Middle frontal gyrus (tissue), 1 donor: Measurements from ENCODE around the gene KCNIP4.
"Not testable (repeated sequence)": the region's sequence is repeated elsewhere in the genome, so short reads cannot be mapped to it uniquely, and the experiment has no call there.

Experiments used
- DNase-seq: peaks from one replicate; pipeline ENCODE4 v3.0.0-alpha.2; 2015; ENCODE audit warnings: low spot score; ENCODE audit errors: extremely low spot score

The KCNIP4 gene

GRCh38 chr4:21948347-21949072, at the start of gene KCNIP4:
KCNIP4 (minus strand) TSS chr4:21948772.
- DNase-seq, result no peak

- not testable (repeated sequence) for DNase-seq
Measured at GRCh38 chr4:21996618-21997017, 48.0 kb upstream of the KCNIP4 start.

- no peak for DNase-seq
Measured at GRCh38 chr4:21992330-21992729, 43.8 kb upstream of the KCNIP4 start.

- no peak for DNase-seq
Measured at GRCh38 chr4:21991562-21991961, 43.0 kb upstream of the KCNIP4 start.

- DNase-seq, result no peak
Measured at GRCh38 chr4:21991050-21991449, 42.5 kb upstream of the KCNIP4 start.

GRCh38 chr4:21989351-21989750, 40.8 kb upstream of the KCNIP4 start:
- DNase-seq, result no peak

GRCh38 chr4:21986307-21986706, 37.7 kb upstream of the KCNIP4 start:
- peak; percentile 50 for DNase-seq

- no peak for DNase-seq
Measured at GRCh38 chr4:21982087-21982486, 33.5 kb upstream of the KCNIP4 start.

- no peak for DNase-seq
Measured at GRCh38 chr4:21979196-21979595, 30.6 kb upstream of the KCNIP4 start.

GRCh38 chr4:21976166-21976565, 27.6 kb upstream of the KCNIP4 start:
- no peak for DNase-seq

GRCh38 chr4:21973850-21974249, 25.3 kb upstream of the KCNIP4 start:
- no peak for DNase-seq

GRCh38 chr4:21964762-21965319, 16.3 kb upstream of the KCNIP4 start:
- DNase-seq, result peak; percentile 46

- no peak for DNase-seq
Measured at GRCh38 chr4:21962691-21963090, 14.1 kb upstream of the KCNIP4 start.

- no peak for DNase-seq
Measured at GRCh38 chr4:21960793-21961192, 12.2 kb upstream of the KCNIP4 start.

GRCh38 chr4:21954916-21955315, 6.3 kb upstream of the KCNIP4 start:
- DNase-seq, result no peak

- no peak for DNase-seq
Measured at GRCh38 chr4:21953653-21954052, 5.1 kb upstream of the KCNIP4 start.

GRCh38 chr4:21952549-21952948, 4.0 kb upstream of the KCNIP4 start:
- DNase-seq, result no peak

GRCh38 chr4:21949073-21949457, 493 bp upstream of the KCNIP4 start:
- no peak for DNase-seq

GRCh38 chr4:21947791-21948346, 703 bp downstream of the KCNIP4 start:
- DNase-seq, result no peak

GRCh38 chr4:21946858-21947257, 1.7 kb downstream of the KCNIP4 start:
- DNase-seq, result no peak

- no peak for DNase-seq
Measured at GRCh38 chr4:21921526-21922180, 26.9 kb downstream of the KCNIP4 start.

- DNase-seq, result no peak
Measured at GRCh38 chr4:21915761-21916160, 32.8 kb downstream of the KCNIP4 start.
